ENCODE results near the gene ANAPC13.
A peak's percentile ranks its signal among the peaks of the same experiment; 100 is the strongest.

Gene ANAPC13

DNA sequence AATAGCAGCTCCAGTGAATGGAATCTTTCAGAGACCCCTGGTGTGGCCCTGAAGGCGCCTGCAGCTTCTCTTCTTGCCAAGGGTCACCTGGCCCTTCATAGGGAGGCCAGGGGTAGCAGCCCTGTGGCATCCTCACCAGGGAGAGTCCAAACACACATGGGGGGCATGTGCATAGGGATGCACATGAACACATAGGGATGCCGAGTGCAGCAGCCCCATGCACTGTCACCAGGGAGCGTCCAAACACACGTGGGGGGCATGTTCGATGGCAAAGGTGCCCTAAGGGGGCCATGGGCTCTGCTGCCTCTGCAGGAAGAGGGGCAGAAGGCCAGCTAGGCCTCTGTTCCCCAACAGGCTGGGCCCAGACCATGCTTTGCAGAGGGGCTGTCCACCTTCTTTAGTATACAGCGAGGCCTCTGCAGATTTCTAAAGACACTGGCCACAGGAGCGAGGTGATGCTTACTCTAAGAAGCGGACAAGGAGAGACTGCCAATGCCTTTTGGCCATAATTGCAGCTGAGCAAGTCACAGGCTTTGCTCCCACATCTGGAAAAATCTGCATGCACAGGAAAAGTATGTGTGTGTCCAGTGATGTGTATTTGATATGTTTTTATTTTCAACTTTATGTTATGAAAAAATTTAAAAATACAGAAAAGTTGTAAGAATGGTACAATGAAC, 21.0 kb downstream of the ANAPC13 start:
- no peaks in the 10 kb centered on the region for H3K9me3 ChIP-seq (replicated peaks; ENCODE audit: low read length)
- H3K4me2 ChIP-seq (ENCODE audit: low read length): peak overlapping the region; percentile 42
- peaks cover 44% of the 10 kb centered on the region for H3K4me1 ChIP-seq (ENCODE audit: control insufficient read depth, insufficient read depth, low read length)
- peak overlapping the region; percentile 19 for H3K4me3 ChIP-seq (ENCODE audit: low read length)
- no peaks in the 10 kb centered on the region for H3K36me3 ChIP-seq (ENCODE audit: insufficient read depth, low read length)
- H3K27me3 ChIP-seq (ENCODE audit: control insufficient read depth, insufficient read depth, low read length): no peaks in the 10 kb centered on the region
- peak overlapping the region; percentile 86 for H3K9ac ChIP-seq (ENCODE audit: low read depth, low read length)

DNA sequence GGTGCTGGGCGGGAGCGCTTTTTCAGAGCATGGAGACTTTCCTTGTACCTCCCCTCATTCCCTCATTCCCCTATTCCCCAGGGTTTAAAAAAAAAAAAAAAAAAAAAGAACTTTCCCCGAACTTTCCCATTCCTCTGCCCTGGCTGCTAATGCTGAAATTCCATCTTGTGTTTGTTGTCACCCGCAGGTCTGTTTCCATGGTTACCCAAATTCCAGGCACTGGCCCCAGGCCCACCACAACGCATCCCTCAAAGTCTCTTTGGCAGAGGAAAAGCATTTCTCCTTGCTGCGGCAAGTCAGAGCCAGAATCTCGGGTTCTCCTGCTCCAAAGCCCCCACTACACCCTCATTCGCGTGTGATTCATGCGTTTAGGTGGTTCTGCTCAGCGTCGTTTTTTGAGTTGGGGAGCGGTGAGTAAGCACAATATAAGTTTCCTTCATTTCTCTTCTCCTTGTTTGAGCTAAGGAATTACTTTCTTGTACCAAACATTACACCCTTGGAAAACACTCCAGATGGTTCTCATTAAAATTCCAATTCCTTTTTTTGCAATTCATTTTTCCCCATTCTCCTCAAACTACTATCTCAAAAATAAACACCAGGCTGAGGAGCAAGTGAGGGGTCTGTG, 21.6 kb downstream of the ANAPC13 start:
- Histone ChIP-seq H3K4me1 (ENCODE audit: control insufficient read depth, insufficient read depth, low read length) (peaks cover 44% of the 10 kb centered on the region), H3K9me3 (replicated peaks; ENCODE audit: low read length) (no peaks in the 10 kb centered on the region)

DNA sequence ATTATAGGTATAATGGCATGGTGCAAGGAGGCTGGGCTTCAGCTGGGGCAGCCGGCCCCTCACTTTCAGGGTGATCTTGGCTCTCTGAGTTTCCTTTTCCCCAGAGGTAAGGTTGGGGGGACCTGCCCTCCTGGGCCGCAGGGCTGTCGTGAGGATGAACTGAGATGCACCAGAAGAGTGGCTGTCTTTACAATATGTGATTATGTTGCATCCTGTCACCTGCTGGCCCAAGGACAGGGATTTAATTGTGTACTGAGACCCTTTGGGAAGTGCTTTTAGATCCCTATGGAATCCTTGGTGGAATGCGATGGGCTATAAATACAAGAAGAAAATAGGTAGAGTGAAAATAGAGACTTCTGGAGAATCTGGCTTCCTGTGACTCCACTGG, 22.1 kb downstream of the ANAPC13 start:
- peaks cover 44% of the 10 kb centered on the region for H3K4me1 ChIP-seq (ENCODE audit: control insufficient read depth, insufficient read depth, low read length)
- peak overlapping the region; percentile 8 for H3K4me3 ChIP-seq (ENCODE audit: low read length)
- peak overlapping the region; percentile 86 for H3K9ac ChIP-seq (ENCODE audit: low read depth, low read length)
- H3K36me3 ChIP-seq (ENCODE audit: insufficient read depth, low read length): no peaks in the 10 kb centered on the region
- H3K9me3 ChIP-seq (replicated peaks; ENCODE audit: low read length): no peaks in the 10 kb centered on the region
- H3K27me3 ChIP-seq (ENCODE audit: control insufficient read depth, insufficient read depth, low read length): no peaks in the 10 kb centered on the region
- peak overlapping the region; percentile 42 for H3K4me2 ChIP-seq (ENCODE audit: low read length)

More for the DNA sequence above, 21.6 kb downstream of the ANAPC13 start:
- Histone ChIP-seq H3K4me2 (ENCODE audit: low read length) (peak overlapping the region; percentile 42), H3K27me3 (ENCODE audit: control insufficient read depth, insufficient read depth, low read length) (no peaks in the 10 kb centered on the region), H3K36me3 (ENCODE audit: insufficient read depth, low read length) (no peaks in the 10 kb centered on the region), H3K9ac (ENCODE audit: low read depth, low read length) (peak overlapping the region; percentile 86), H3K4me3 (ENCODE audit: low read length) (peak overlapping the region; percentile 19)

DNA sequence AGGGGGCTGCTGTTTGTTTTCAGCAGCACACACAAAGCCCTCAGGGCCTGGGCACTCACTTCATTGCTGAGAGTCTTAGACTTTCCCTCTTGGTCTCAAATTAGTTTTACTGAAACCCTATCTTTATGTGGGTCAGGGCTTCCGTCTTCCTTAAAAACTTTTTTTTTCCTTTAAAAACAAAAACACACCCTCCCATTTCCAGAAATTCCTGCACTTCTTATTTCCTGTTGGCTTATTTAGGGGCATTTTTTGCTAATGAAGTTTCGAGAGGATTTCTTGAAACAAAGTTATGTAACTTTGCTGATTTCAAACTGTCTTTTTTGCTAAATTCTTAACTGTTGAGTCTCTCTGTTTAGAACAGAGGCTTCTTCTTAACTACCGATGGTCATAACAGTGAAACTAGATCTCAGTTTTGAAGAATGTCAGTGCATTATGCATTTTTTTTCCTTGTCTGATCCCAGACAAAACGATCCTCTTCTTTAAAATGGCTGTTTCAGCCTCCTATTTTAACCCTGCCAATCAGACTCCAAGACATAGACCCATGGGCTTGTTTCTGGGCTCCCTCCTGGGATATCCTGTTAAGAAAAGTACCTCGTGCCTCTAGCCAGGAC, 23.3 kb downstream of the ANAPC13 start:
- peaks cover 44% of the 10 kb centered on the region for H3K4me1 ChIP-seq (ENCODE audit: control insufficient read depth, insufficient read depth, low read length)
- peak overlapping the region; percentile 29 for H3K4me3 ChIP-seq (ENCODE audit: low read length)
- H3K9ac ChIP-seq (ENCODE audit: low read depth, low read length): peak overlapping the region; percentile 86

DNA sequence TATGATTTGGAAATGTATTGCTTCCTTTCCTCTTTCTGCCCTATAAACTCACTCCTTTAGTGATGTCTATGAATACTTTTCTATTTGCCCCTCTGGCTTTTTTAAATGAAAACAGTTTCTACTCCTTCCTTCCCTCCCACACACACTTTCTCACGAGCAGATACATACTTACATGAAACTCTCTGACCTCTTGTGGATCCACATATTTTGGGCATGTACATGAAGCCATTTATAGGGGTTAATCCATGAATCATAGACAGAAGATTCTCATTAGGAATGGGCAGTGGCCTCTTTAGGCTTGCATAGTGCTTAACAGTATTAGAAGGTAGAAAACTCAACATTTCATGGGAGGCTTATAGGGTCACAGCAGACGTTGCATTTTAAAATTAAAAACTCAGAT, 24.8 kb downstream of the ANAPC13 start:
- Histone ChIP-seq H3K36me3 (ENCODE audit: insufficient read depth, low read length) (no peaks in the 10 kb centered on the region), H3K4me1 (ENCODE audit: control insufficient read depth, insufficient read depth, low read length) (peaks cover 44% of the 10 kb centered on the region), H3K27me3 (ENCODE audit: control insufficient read depth, insufficient read depth, low read length) (no peaks in the 10 kb centered on the region), H3K4me3 (ENCODE audit: low read length) (peak overlapping the region; percentile 4), H3K9me3 (replicated peaks; ENCODE audit: low read length) (no peaks in the 10 kb centered on the region), H3K9ac (ENCODE audit: low read depth, low read length) (peak overlapping the region; percentile 86), H3K4me2 (ENCODE audit: low read length) (peak overlapping the region; percentile 68)

More for the DNA sequence above, 23.3 kb downstream of the ANAPC13 start:
- Histone ChIP-seq H3K36me3 (ENCODE audit: insufficient read depth, low read length) (no peaks in the 10 kb centered on the region), H3K4me2 (ENCODE audit: low read length) (peak overlapping the region; percentile 66), H3K27me3 (ENCODE audit: control insufficient read depth, insufficient read depth, low read length) (no peaks in the 10 kb centered on the region), H3K9me3 (replicated peaks; ENCODE audit: low read length) (no peaks in the 10 kb centered on the region)

DNA sequence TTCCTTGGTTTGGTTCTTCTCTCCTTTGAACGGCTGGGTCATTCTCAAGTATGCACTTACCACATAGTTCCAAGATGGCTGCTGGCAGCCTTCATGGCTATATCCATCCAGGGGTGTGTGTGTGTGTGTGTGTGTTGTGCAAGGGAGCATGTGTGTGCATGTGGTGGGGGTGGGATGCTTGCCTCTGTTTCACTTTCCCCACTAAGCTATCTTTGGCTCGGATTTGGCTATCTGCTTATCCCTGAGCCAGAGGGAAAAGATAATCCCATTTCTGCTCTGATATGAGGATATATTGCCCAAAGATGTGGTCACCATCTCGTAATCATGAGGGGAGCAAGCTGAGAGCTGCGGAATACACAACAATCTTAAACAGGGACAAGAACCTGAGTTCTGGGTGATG, 26.2 kb downstream of the ANAPC13 start:
- Histone ChIP-seq H3K4me2 (ENCODE audit: low read length) (no peak overlapping the region), H3K9me3 (replicated peaks; ENCODE audit: low read length) (no peaks in the 10 kb centered on the region), H3K36me3 (ENCODE audit: insufficient read depth, low read length) (no peaks in the 10 kb centered on the region), H3K4me1 (ENCODE audit: control insufficient read depth, insufficient read depth, low read length) (peaks cover 39% of the 10 kb centered on the region), H3K4me3 (ENCODE audit: low read length) (no peak overlapping the region), H3K9ac (ENCODE audit: low read depth, low read length) (no peak overlapping the region), H3K27me3 (ENCODE audit: control insufficient read depth, insufficient read depth, low read length) (no peaks in the 10 kb centered on the region)

DNA sequence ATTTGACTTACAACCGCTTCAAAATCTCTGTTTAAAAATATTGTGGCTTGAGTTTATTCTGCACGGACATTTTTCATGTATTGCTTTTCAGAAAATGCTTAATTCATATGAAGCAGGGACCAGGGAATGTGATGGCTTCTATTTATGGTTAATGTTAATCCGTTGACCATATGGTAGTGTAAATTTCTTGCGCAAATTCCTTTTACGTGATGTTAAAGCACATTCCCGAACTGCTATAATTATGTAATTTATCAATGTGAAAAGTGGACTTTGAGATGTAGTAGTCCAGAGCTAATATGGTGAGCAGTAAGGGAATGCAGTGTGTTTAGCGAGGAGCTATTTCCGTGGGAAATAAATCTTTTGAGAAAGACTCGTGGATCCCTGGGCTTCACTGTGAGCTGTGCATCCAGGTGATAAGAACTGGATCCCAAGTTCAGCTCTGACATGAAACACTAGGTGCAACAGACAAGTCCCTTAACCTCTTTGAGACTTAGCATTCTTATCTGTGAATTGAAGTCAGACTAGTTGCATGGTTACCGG, 27.3 kb downstream of the ANAPC13 start:
- H3K4me1 ChIP-seq (ENCODE audit: control insufficient read depth, insufficient read depth, low read length): peaks cover 28% of the 10 kb centered on the region
- no peak overlapping the region for H3K4me3 ChIP-seq (ENCODE audit: low read length)
- no peaks in the 10 kb centered on the region for H3K27me3 ChIP-seq (ENCODE audit: control insufficient read depth, insufficient read depth, low read length)
- H3K4me2 ChIP-seq (ENCODE audit: low read length): no peak overlapping the region
- no peak overlapping the region for H3K9ac ChIP-seq (ENCODE audit: low read depth, low read length)
- H3K36me3 ChIP-seq (ENCODE audit: insufficient read depth, low read length): no peaks in the 10 kb centered on the region
- H3K9me3 ChIP-seq (replicated peaks; ENCODE audit: low read length): no peaks in the 10 kb centered on the region

DNA sequence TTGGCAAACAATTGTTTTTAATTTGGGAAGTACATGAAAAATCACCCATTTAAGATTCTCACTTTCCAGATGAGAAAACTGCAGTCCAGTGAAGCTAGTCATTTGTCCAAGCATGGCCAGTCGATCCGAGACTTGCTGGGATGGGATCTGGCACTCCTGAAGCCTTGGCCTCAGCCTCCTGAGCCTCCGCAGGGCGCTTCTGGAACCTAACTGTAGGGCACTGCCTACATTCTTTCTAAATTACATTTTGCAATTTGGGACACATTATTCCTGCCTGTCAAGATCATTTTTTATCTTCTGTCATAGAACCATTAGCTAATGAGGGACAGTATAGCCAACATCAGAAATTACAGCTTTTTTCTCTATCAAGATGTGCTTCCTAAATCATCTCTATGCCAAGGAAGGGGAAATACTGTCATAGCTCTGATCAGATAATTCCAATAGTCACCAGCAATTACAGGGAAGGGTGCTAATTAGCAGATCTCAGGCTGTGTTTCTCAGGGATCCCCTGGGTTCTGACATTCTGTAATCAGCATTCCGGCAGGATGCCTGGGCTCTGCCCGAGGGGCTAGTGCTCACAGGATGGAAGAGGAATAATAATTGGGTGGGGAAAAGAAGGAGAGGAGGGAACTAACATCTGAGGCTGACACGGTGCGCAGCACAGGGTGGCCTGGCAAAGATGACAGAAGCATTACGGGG, 28.3 kb downstream of the ANAPC13 start:
- no peak overlapping the region for H3K9ac ChIP-seq (ENCODE audit: low read depth, low read length)
- no peaks in the 10 kb centered on the region for H3K27me3 ChIP-seq (ENCODE audit: control insufficient read depth, insufficient read depth, low read length)
- H3K36me3 ChIP-seq (ENCODE audit: insufficient read depth, low read length): no peaks in the 10 kb centered on the region
- H3K4me2 ChIP-seq (ENCODE audit: low read length): no peak overlapping the region
- H3K9me3 ChIP-seq (replicated peaks; ENCODE audit: low read length): no peaks in the 10 kb centered on the region
- peaks cover 19% of the 10 kb centered on the region for H3K4me1 ChIP-seq (ENCODE audit: control insufficient read depth, insufficient read depth, low read length)
- H3K4me3 ChIP-seq (ENCODE audit: low read length): no peak overlapping the region

DNA sequence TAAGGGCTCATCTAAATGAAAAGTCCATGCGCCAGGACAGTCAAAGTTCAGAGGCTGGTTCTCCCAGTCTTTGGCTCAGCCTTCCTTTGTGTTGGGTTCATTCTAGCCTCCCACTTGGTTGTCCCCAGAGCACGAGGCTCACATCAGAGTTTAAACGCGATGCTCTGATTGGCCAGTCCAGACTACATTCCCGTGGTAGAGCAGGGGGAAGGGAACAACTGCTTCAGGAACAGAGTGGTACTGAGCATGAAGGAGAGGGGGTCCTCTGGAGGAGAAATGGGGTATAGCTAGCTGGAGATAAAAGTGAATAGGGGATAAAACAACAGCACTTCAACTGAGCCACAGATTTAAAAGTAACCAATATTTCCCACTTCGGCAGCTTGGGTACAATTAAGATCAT, 32.2 kb downstream of the ANAPC13 start:
- Histone ChIP-seq H3K4me3 (ENCODE audit: low read length) (no peak overlapping the region), H3K9me3 (replicated peaks; ENCODE audit: low read length) (no peaks in the 10 kb centered on the region), H3K27me3 (ENCODE audit: control insufficient read depth, insufficient read depth, low read length) (no peaks in the 10 kb centered on the region), H3K9ac (ENCODE audit: low read depth, low read length) (no peak overlapping the region), H3K4me1 (ENCODE audit: control insufficient read depth, insufficient read depth, low read length) (no peaks in the 10 kb centered on the region), H3K36me3 (ENCODE audit: insufficient read depth, low read length) (no peaks in the 10 kb centered on the region), H3K4me2 (ENCODE audit: low read length) (no peak overlapping the region)

DNA sequence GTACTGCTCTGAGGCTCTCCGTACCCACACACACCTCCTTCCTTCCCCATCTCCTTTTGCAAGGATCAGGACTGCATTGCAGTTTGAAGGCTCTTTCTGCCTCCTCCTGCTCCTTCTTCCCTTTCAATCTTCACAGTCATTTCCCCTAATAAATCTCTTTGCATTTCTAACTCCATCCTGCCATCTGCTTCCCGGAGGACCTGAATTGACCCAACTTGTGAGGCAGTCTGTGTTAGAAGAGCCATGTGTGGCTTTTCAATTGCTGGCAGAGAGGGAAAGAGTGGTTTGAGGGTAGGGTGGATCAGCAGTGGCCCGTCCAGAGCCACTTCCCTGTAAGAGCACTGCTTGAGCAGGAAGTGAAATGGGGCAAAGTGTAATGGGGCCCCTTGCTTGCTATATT, 35.8 kb downstream of the ANAPC13 start:
- Histone ChIP-seq H3K9ac (ENCODE audit: low read depth, low read length) (no peak overlapping the region), H3K4me1 (ENCODE audit: control insufficient read depth, insufficient read depth, low read length) (peaks cover 28% of the 10 kb centered on the region), H3K9me3 (replicated peaks; ENCODE audit: low read length) (no peaks in the 10 kb centered on the region), H3K4me2 (ENCODE audit: low read length) (no peak overlapping the region), H3K4me3 (ENCODE audit: low read length) (no peak overlapping the region), H3K36me3 (ENCODE audit: insufficient read depth, low read length) (no peaks in the 10 kb centered on the region), H3K27me3 (ENCODE audit: control insufficient read depth, insufficient read depth, low read length) (no peaks in the 10 kb centered on the region)

DNA sequence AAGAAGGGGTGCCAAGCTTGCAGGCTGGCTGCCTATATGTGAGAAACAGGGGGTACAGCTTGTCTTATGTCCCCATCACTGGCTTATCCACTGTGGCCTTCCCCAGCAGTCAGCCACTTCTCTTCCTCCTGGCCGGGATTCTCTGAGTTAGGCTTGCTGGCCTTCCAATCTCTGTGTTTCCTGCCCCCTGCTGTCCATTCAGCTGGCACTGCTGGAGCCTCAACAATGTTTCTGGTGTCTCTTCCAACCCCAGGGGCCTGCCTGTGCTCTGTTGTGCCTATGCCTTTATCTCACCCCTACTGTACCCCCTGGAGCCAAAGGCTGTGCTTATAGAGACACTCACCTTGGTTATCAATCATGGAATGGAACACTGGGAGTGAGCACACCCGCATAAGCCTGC, 36.5 kb downstream of the ANAPC13 start:
- no peak overlapping the region for H3K9ac ChIP-seq (ENCODE audit: low read depth, low read length)
- H3K36me3 ChIP-seq (ENCODE audit: insufficient read depth, low read length): no peaks in the 10 kb centered on the region
- H3K4me3 ChIP-seq (ENCODE audit: low read length): no peak overlapping the region
- H3K27me3 ChIP-seq (ENCODE audit: control insufficient read depth, insufficient read depth, low read length): no peaks in the 10 kb centered on the region
- H3K4me1 ChIP-seq (ENCODE audit: control insufficient read depth, insufficient read depth, low read length): peaks cover 28% of the 10 kb centered on the region
- H3K4me2 ChIP-seq (ENCODE audit: low read length): no peak overlapping the region
- no peaks in the 10 kb centered on the region for H3K9me3 ChIP-seq (replicated peaks; ENCODE audit: low read length)
